NCI-H226 (cell line): ENCODE data around the gene SLC26A6.

Source experiments
- DNase-seq: peaks from one replicate; pipeline ENCODE4 v3.0.0-alpha.2; 2015

SLC26A6 gene

GRCh38 chr3:48660800-48661400 lies 25.6 kb upstream of the SLC26A6 start:
- DNase-seq: no peak

- DNase-seq: no peak
Measured at GRCh38 chr3:48656841-48657281, 21.6 kb upstream of the SLC26A6 start.

GRCh38 chr3:48656061-48656840 lies 21.0 kb upstream of the SLC26A6 start:
- peak; percentile 74 for DNase-seq

GRCh38 chr3:48655606-48656005 lies 20.3 kb upstream of the SLC26A6 start:
- no peak for DNase-seq

- no peak for DNase-seq
Measured at GRCh38 chr3:48655063-48655462, 19.8 kb upstream of the SLC26A6 start.

- DNase-seq: no peak
Measured at GRCh38 chr3:48652923-48653715, 17.9 kb upstream of the SLC26A6 start.

- DNase-seq: no peak
Measured at GRCh38 chr3:48651771-48652170, 16.5 kb upstream of the SLC26A6 start.

- no peak for DNase-seq
Measured at GRCh38 chr3:48650723-48651122, 15.5 kb upstream of the SLC26A6 start.

GRCh38 chr3:48648188-48648850 lies 13.1 kb upstream of the SLC26A6 start:
- no peak for DNase-seq

- DNase-seq: no peak
Measured at GRCh38 chr3:48647714-48648113, 12.5 kb upstream of the SLC26A6 start.

GRCh38 chr3:48644898-48645760 lies 9.9 kb upstream of the SLC26A6 start:
- DNase-seq: no peak

- DNase-seq: no peak
Measured at GRCh38 chr3:48642605-48643004, 7.3 kb upstream of the SLC26A6 start.

GRCh38 chr3:48641396-48641795 lies 6.1 kb upstream of the SLC26A6 start:
- DNase-seq: no peak

- DNase-seq: no peak
Measured at GRCh38 chr3:48639944-48640606, 4.8 kb upstream of the SLC26A6 start.

GRCh38 chr3:48637305-48637704 lies 2.0 kb upstream of the SLC26A6 start:
- DNase-seq: no peak

- DNase-seq: no peak
Measured at GRCh38 chr3:48636149-48636655, 941 bp upstream of the SLC26A6 start.

GRCh38 chr3:48634661-48635221 lies 520 bp downstream of the SLC26A6 start:
- DNase-seq: peak; percentile 32

GRCh38 chr3:48633743-48634142 lies 1.5 kb downstream of the SLC26A6 start:
- DNase-seq: no peak

- DNase-seq: no peak
Measured at GRCh38 chr3:48633256-48633655, 2.0 kb downstream of the SLC26A6 start.

GRCh38 chr3:48631516-48632448 lies 3.5 kb downstream of the SLC26A6 start:
- DNase-seq: no peak
